HL-60 (cell line): ENCODE data around the gene RNFT2.

Experiments
- DNase-seq, 2 experiments: peaks; one replicate each; pipeline ENCODE4 v3.0.0-alpha.2; 2010 to 2020; ENCODE audit warnings: low read depth in 1 of 2, low spot score in 1 of 2
- H3K27ac ChIP-seq: fragments of 250-450 bp; sonication (Bioruptor Pico); replicated peaks from 2 replicates; pipeline ENCODE4 v1.5.1; 2020; ENCODE audit warnings: mild to moderate bottlenecking, moderate library complexity
- H3K27me3 ChIP-seq: fragments of 250-450 bp; sonication (Bioruptor Pico); 2 replicates; pipeline ENCODE4 v1.5.1; 2021; ENCODE audit warnings: mild to moderate bottlenecking, moderate library complexity; ENCODE audit not compliant: insufficient read depth, poor library complexity, severe bottlenecking
- H3K4me3 ChIP-seq: replicated peaks from 2 replicates; pipeline ENCODE4 v1.5.1; 2011; ENCODE audit warnings: mild to moderate bottlenecking, control low read depth, low read length; ENCODE audit not compliant: insufficient read depth
- GABPA ChIP-seq: IDR thresholded peaks from 2 replicates; pipeline ENCODE4 v1.6.1; 2012; ENCODE audit warnings: low read depth
- POLR2AphosphoS5 ChIP-seq: IDR thresholded peaks from 2 replicates; pipeline ENCODE4 v1.6.1; 2012; ENCODE audit warnings: low read depth
- SPI1 ChIP-seq: IDR thresholded peaks from 2 replicates; pipeline ENCODE4 v1.6.1; 2012; ENCODE audit warnings: low read depth, mild to moderate bottlenecking, borderline replicate concordance
- TF ChIP-seq, protein P1 (sequence below): IDR thresholded peaks from 2 replicates; pipeline ENCODE4 v1.6.1; 2012; ENCODE audit warnings: low read depth; ENCODE audit not compliant: insufficient replicate concordance
- TF ChIP-seq, protein P2 (sequence below): IDR thresholded peaks from one replicate; pipeline ENCODE4 v1.5.1; 2011; ENCODE audit warnings: low read length, control low read depth, inconsistent platforms; ENCODE audit not compliant: insufficient read depth

The RNFT2 gene

DNA sequence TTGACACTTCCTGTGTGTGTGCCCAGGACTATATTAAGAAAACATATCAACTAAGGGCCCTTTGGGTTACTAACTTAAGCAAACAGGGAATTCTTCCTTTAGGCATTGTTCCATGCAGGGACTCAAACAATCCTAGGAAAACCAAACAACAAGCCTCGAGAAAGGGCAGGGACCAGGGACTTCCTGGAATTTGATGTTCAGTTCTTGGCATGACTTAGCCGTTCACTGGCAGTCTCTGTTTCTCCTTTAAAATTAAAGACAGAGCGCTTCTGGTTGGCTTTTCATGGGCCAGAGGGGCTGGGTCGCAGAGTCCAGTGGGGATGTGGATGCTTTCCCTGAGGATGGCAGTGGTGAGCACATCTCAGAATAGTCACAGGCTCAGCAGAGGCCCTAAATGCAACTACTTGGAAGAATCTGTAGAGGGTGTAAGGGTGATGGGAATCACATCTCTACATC, 35.2 kb downstream of the RNFT2 start:
- no peak overlapping the region for H3K4me3 ChIP-seq
- no peak for TF ChIP-seq POLR2AphosphoS5
- TF ChIP-seq, protein P1, sequence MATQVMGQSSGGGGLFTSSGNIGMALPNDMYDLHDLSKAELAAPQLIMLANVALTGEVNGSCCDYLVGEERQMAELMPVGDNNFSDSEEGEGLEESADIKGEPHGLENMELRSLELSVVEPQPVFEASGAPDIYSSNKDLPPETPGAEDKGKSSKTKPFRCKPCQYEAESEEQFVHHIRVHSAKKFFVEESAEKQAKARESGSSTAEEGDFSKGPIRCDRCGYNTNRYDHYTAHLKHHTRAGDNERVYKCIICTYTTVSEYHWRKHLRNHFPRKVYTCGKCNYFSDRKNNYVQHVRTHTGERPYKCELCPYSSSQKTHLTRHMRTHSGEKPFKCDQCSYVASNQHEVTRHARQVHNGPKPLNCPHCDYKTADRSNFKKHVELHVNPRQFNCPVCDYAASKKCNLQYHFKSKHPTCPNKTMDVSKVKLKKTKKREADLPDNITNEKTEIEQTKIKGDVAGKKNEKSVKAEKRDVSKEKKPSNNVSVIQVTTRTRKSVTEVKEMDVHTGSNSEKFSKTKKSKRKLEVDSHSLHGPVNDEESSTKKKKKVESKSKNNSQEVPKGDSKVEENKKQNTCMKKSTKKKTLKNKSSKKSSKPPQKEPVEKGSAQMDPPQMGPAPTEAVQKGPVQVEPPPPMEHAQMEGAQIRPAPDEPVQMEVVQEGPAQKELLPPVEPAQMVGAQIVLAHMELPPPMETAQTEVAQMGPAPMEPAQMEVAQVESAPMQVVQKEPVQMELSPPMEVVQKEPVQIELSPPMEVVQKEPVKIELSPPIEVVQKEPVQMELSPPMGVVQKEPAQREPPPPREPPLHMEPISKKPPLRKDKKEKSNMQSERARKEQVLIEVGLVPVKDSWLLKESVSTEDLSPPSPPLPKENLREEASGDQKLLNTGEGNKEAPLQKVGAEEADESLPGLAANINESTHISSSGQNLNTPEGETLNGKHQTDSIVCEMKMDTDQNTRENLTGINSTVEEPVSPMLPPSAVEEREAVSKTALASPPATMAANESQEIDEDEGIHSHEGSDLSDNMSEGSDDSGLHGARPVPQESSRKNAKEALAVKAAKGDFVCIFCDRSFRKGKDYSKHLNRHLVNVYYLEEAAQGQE: no peak
- TF ChIP-seq, protein P2, sequence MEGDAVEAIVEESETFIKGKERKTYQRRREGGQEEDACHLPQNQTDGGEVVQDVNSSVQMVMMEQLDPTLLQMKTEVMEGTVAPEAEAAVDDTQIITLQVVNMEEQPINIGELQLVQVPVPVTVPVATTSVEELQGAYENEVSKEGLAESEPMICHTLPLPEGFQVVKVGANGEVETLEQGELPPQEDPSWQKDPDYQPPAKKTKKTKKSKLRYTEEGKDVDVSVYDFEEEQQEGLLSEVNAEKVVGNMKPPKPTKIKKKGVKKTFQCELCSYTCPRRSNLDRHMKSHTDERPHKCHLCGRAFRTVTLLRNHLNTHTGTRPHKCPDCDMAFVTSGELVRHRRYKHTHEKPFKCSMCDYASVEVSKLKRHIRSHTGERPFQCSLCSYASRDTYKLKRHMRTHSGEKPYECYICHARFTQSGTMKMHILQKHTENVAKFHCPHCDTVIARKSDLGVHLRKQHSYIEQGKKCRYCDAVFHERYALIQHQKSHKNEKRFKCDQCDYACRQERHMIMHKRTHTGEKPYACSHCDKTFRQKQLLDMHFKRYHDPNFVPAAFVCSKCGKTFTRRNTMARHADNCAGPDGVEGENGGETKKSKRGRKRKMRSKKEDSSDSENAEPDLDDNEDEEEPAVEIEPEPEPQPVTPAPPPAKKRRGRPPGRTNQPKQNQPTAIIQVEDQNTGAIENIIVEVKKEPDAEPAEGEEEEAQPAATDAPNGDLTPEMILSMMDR: no peak
- no peak for TF ChIP-seq GABPA
- TF ChIP-seq SPI1: no peak
- H3K27me3 ChIP-seq: no peaks in the 10 kb centered on the region
- no peak for DNase-seq
- no peak overlapping the region for H3K27ac ChIP-seq

DNA sequence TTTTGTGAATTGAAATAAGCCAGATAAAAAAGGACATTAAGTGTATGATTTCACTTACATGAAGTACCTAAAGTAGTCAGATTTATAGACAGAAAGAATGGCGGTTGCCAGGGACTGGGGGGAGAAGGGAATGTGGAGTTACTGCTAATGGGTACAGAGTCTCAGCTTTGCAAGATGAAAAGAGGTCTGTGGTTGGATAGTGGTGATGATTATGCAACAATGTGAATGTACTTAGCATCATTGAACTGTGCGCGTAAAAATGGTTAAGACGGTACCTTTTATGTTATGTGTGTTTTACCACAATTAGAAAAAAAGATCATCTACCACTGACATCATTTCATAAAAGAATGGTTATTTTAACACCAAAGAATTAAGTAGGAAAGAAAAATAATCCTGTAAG, 35.9 kb downstream of the RNFT2 start:
- no peaks in the 10 kb centered on the region for H3K27me3 ChIP-seq
- TF ChIP-seq, protein P2: no peak
- no peak for TF ChIP-seq GABPA
- TF ChIP-seq, protein P1: no peak
- no peak for DNase-seq
- H3K27ac ChIP-seq: no peak overlapping the region
- H3K4me3 ChIP-seq: no peak overlapping the region

DNA sequence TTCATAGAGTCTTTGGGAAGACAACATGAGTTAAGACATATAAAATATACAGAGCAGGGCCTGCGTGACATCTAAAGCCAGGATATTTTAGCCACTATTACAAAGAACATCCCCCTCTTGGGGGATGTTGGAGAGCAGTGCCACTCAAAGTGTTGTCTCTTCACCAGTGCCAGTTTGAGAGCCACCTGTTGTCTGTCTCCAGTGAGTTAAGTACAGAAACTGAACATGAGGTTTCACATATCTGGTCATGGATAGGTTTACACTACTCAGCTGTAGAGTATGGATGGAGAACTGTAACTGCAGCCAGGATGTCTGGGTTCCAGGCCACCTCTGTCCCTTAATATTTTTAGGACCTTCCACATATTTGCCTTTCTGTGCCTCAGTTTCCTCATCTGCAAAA, 39.1 kb downstream of the RNFT2 start:
- Histone ChIP-seq H3K27ac (no peak overlapping the region), H3K27me3 (no peaks in the 10 kb centered on the region), H3K4me3 (no peak overlapping the region)
- no peak for TF ChIP-seq POLR2AphosphoS5
- TF ChIP-seq, protein P1: no peak
- TF ChIP-seq, protein P2: no peak
- TF ChIP-seq SPI1: no peak
- no peak for TF ChIP-seq GABPA
- no peak for DNase-seq
